Mucosa of descending colon (tissue), 3 donors: Measurements from ENCODE around the gene HUNK. TPM values are rescaled to one million over a fixed set of nuclear protein-coding genes. Genes with fewer than 3 reads are reported as not detected.

Experiments used
- ATAC-seq: fragments of 200-7000 bp; cut with Tn5 transposase; one replicate; pipeline ENCODE4 v1.9.1; 2020; ENCODE audit warnings: mild to moderate bottlenecking, moderate library complexity
- DNase-seq, 3 donors: peaks; one replicate each; pipeline ENCODE4 v3.0.0-alpha.2; 2020
- H3K36me3 ChIP-seq: fragments of 200-600 bp; one replicate; pipeline ENCODE4 v1.8.0; 2021; ENCODE audit warnings: low read depth, mild to moderate bottlenecking
- H3K4me1 ChIP-seq: fragments of 200-600 bp; one replicate; pipeline ENCODE4 v1.8.0; 2021; ENCODE audit warnings: low read depth, mild to moderate bottlenecking
- H3K4me3 ChIP-seq: fragments of 200-600 bp; one replicate; pipeline ENCODE4 v1.8.0; 2021; ENCODE audit warnings: mild to moderate bottlenecking
- H3K9me3 ChIP-seq: fragments of 200-600 bp; one replicate; pipeline ENCODE4 v1.8.0; 2021; ENCODE audit warnings: mild to moderate bottlenecking
- intact Hi-C, 2 donors: fragments of 100-400 bp; cut with DNase I in 1 of 2; cut with micrococcal nuclease in 1 of 2; formaldehyde crosslinking; loops; one replicate each; pipeline versions ENCODE4 v1.11.0 to v1.11.1; 2022; cut with DNase I, micrococcal nuclease
- total RNA-seq, 3 donors: library from RNA; stranded (reverse); fragmentation: NEBNext Ultra II Directional in 2 of 3; extraction: Animal tissue kit (Norgen Biotek cat#: 25700) in 2 of 3; gene quantifications; one replicate each; pipeline versions ENCODE4 v1.2.1 to v1.2.4, GENCODE V29; 2021 to 2023
- TF ChIP-seq, protein P1 (sequence below): fragments of 200-600 bp; IDR thresholded peaks from one replicate; pipeline ENCODE4 v1.8.0; 2022; ENCODE audit warnings: antibody characterized with exemption, mild to moderate bottlenecking
- donor health status: DM: no; HTN: no; CAD: no; lungs with moderate emphysema.
- donor health status: DM: no; HTN: no; CAD: no.
- donor health status: DM: no; HTN: yes; CAD: no.

Gene HUNK
- total RNA-seq, 3 donors from 2014 or later: 3.8 to 12.3 (median 11.0) TPM

DNA sequence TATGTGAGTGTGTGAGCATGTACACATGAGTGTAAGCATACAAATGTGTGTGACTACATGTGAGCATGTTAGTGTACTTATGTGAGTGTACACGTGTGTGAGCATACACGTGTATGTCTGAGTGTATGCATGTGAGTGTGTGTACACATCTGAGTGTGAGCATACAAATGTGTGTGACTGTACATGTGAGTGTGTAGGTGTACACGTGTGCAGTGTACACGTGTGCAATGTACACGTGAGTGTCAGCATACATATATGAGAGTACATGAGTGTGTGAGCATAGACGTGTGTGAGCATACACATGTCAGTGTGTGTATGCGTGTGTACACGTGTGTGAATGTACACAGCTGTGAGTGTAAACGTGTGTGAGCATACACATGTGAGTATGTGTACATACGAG, 170.6 kb downstream of the HUNK start:
- no peak for DNase-seq
- intact Hi-C loops: no loop called here
- no peaks in the 10 kb centered on the region for H3K9me3 ChIP-seq
- H3K4me3 ChIP-seq: no peak overlapping the region
- H3K36me3 ChIP-seq: no peaks in the 10 kb centered on the region
- TF ChIP-seq, protein P1, sequence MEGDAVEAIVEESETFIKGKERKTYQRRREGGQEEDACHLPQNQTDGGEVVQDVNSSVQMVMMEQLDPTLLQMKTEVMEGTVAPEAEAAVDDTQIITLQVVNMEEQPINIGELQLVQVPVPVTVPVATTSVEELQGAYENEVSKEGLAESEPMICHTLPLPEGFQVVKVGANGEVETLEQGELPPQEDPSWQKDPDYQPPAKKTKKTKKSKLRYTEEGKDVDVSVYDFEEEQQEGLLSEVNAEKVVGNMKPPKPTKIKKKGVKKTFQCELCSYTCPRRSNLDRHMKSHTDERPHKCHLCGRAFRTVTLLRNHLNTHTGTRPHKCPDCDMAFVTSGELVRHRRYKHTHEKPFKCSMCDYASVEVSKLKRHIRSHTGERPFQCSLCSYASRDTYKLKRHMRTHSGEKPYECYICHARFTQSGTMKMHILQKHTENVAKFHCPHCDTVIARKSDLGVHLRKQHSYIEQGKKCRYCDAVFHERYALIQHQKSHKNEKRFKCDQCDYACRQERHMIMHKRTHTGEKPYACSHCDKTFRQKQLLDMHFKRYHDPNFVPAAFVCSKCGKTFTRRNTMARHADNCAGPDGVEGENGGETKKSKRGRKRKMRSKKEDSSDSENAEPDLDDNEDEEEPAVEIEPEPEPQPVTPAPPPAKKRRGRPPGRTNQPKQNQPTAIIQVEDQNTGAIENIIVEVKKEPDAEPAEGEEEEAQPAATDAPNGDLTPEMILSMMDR: no peak
- no peak for ATAC-seq
- no peaks in the 10 kb centered on the region for H3K4me1 ChIP-seq

DNA sequence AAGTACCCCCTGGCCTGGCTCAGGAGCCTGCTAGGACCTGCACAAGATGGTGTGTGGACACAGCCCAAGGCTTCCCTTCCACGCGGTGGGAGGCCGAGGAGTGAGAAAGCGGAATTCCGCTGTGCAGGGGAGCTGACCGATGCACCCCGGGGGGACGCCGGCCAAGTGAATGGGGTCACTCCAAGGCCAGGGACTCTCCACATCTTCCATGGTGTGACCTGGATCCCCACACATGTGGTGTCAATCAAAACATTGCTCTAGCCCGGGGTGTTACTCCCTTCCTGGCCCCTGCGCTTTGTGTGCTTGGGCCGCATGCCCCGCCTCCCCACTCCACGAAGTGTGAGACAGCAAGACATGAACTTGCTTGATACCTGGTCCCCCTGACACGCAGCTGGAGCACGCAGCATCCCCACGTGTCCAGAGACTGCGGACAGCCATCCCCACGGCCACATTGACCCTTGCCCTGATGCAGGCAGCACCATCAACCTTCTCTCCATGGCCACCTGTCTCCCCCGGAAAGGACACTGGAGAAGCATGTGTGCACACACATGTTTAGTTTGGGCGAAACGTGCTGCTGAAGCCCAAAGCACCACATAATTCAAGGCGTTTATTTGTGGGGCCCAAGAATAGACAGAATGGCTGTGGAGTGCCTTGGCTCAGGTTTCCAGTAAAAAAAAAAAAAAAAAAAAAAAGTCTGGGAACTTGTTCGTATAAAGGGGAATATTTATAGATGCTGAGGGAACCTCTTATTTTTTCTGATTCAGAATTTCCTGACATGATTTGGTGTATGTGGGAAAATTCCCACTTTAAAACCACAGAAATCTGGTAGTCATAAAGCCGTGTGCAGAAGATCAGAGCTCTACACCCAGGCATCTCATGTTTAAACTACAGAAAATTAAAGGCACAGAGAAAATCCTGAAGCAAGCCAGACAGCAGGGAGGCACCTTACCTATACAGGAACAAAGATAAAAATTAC, 171.7 kb downstream of the HUNK start:
- H3K4me3 ChIP-seq: no peak overlapping the region
- H3K4me1 ChIP-seq: no peaks in the 10 kb centered on the region
- H3K9me3 ChIP-seq: no peaks in the 10 kb centered on the region
- ATAC-seq (no peak), DNase-seq (no peak)
- no peaks in the 10 kb centered on the region for H3K36me3 ChIP-seq
- intact Hi-C loops: no loop called here
- TF ChIP-seq, protein P1: no peak

DNA sequence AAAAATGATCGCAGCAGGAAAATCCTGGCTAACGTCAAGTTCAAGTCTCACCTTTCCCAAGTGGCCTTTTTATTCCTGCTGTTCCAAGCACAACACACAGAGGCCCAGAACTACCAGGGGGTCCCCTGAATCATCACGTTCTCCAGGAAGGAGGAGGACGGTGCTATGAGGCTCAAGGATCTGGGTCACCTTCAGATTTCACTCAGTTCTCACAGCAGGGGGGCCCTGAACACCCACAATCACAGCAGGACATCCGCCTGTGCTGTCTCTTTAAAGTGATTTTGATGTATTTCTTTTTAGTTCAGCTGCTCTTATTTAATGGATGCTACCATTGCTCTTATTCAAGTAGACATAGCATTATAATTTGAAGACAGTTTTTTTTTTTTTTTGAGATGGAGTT, 173.4 kb downstream of the HUNK start:
- ATAC-seq: no peak
- no peaks in the 10 kb centered on the region for H3K36me3 ChIP-seq
- H3K4me3 ChIP-seq: no peak overlapping the region
- no peaks in the 10 kb centered on the region for H3K4me1 ChIP-seq
- H3K9me3 ChIP-seq: no peaks in the 10 kb centered on the region
- intact Hi-C loops: no loop called here
- no peak for DNase-seq
- TF ChIP-seq, protein P1: no peak

DNA sequence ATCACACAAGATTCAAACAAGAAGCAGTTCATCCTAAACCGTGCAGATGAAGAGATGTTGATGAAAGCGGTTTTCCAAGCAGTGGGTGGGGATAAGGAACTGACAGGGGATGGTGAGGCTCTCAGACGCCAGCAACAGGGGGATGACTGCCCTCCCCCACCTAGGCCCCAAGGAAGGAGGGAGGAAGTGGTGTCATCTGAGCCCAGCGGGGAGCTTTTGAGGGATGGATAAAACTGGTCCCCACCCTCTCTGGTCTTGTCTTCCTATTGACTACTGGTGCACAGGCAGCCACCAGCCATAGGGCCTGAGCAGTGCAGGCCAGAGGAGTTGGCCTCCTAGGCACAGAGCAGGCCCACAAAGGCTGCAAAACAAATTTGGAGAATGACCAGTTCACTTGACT, 175.5 kb downstream of the HUNK start:
- no peak for ATAC-seq

More for the DNA sequence above, 175.5 kb downstream of the HUNK start:
- no peaks in the 10 kb centered on the region for H3K9me3 ChIP-seq
- no peak for DNase-seq
- intact Hi-C loops: no loop called here
- no peaks in the 10 kb centered on the region for H3K36me3 ChIP-seq
- TF ChIP-seq, protein P1: no peak
- H3K4me3 ChIP-seq: no peak overlapping the region
- no peaks in the 10 kb centered on the region for H3K4me1 ChIP-seq

Other genes with a start within 250 kb of the HUNK start
- 100 to 1,000 TPM; 268 to 384 (median 269) TPM for gene SOD1, start 213.3 kb upstream of the HUNK start, total RNA-seq
- 10 to 100 TPM; 35.7 to 39.7 (median 38.4) TPM for gene SCAF4, start 140.9 kb upstream of the HUNK start, total RNA-seq